Body of pancreas (tissue), 4 donors: Measurements from ENCODE around the gene EPHB2. TPM values are rescaled to one million over a fixed set of nuclear protein-coding genes. Genes with fewer than 3 reads are reported as not detected.

Experiments
- ATAC-seq: fragments of 150-250 bp; one replicate; pipeline ENCODE4 v1.9.1; 2016
- DNase-seq, 4 donors: peaks; one replicate each; pipeline ENCODE4 v3.0.0-alpha.2; 2019
- H3K27ac ChIP-seq, 4 donors: fragments of 200-600 bp; sonication (generic); 1 replicate in 3 of 4; 2 replicates in 1 of 4; pipeline versions ENCODE4 v1.5.1 to v1.6.1; 2016 to 2019; ENCODE audit warnings: mild to moderate bottlenecking in 1 of 4, mixed read lengths in 1 of 4, moderate library complexity in 1 of 4
- H3K27me3 ChIP-seq, 2 donors: fragments of 200-600 bp; sonication (generic); one replicate each; pipeline ENCODE4 v1.6.0; 2016; ENCODE audit warnings: mild to moderate bottlenecking in 1 of 2
- H3K36me3 ChIP-seq, 2 donors: fragments of 200-600 bp; sonication (generic); replicated peaks in 1 of 2; 2 replicates each; pipeline ENCODE4 v1.5.1; 2016; ENCODE audit warnings: low read depth in 2 of 2; ENCODE audit not compliant: insufficient read depth in 1 of 2
- H3K4me1 ChIP-seq: fragments of 200-600 bp; sonication (generic); one replicate; pipeline ENCODE4 v1.6.0; 2016
- H3K4me3 ChIP-seq, 2 donors: fragments of 200-600 bp; sonication (generic); 1 replicate in 1 of 2; 2 replicates in 1 of 2; pipeline ENCODE4 v1.5.1; 2016 to 2019
- H3K9me3 ChIP-seq, 3 donors: fragments of 200-600 bp; sonication (generic); 1 replicate in 2 of 3; 2 replicates in 1 of 3; pipeline ENCODE4 v1.5.1; 2016
- POLR2A ChIP-seq, 3 donors: fragments of 450-650 bp; IDR thresholded peaks; one replicate each; pipeline ENCODE4 v1.6.1; 2016; ENCODE audit warnings: antibody characterized with exemption in 3 of 3, mild to moderate bottlenecking in 2 of 3
- WGBS, 2 donors: methylation state at CpG; one replicate each; pipeline ENCODE4 v1.1.5; 2017; 5-methylcytosine and 5-hydroxymethylcytosine counted together
- intact Hi-C: fragments of 100-400 bp; cut with DNase I; formaldehyde crosslinking; loops from one replicate; pipeline ENCODE4 v1.15.1; 2023
- total RNA-seq, 2 donors: library from RNA; depleted of rRNA; stranded (reverse); fragments of >200 nt; gene quantifications; one replicate each; pipeline ENCODE4 v1.1.0, GENCODE V29; 2016
- TF ChIP-seq, protein P1 (sequence below), 7 experiments: fragments of 450-650 bp in 4 of 7; fragments of 200-600 bp in 3 of 7; sonication (generic) in 3 of 7; IDR thresholded peaks; one replicate each; pipeline ENCODE4 v1.5.1; 2016 to 2019; ENCODE audit warnings: antibody characterized with exemption in 7 of 7

The EPHB2 gene
- total RNA-seq, 2 donors from 2014 or later, result 2.9 to 7.9 TPM

- Histone ChIP-seq H3K4me1 (peaks cover 45% of the 10 kb centered on the region), H3K4me3 (no peak overlapping the region), H3K27me3 (no peaks in the 10 kb centered on the region), H3K36me3 (no peaks in the 10 kb centered on the region), H3K9me3 (no peaks in the 10 kb centered on the region), H3K27ac (peak overlapping the region in 3 of 4 donors; percentile 10 to 82 (median 65))
- intact Hi-C loops, result no loop called here
- DNase-seq (no peak), ATAC-seq (no peak)
- WGBS, 2 donors, result 93 to 94% methylated on average over 5 of the region's 5 CpGs
- no peak for TF ChIP-seq POLR2A (IDR thresholded peaks at IDR 0.05)
- TF ChIP-seq, protein P1, sequence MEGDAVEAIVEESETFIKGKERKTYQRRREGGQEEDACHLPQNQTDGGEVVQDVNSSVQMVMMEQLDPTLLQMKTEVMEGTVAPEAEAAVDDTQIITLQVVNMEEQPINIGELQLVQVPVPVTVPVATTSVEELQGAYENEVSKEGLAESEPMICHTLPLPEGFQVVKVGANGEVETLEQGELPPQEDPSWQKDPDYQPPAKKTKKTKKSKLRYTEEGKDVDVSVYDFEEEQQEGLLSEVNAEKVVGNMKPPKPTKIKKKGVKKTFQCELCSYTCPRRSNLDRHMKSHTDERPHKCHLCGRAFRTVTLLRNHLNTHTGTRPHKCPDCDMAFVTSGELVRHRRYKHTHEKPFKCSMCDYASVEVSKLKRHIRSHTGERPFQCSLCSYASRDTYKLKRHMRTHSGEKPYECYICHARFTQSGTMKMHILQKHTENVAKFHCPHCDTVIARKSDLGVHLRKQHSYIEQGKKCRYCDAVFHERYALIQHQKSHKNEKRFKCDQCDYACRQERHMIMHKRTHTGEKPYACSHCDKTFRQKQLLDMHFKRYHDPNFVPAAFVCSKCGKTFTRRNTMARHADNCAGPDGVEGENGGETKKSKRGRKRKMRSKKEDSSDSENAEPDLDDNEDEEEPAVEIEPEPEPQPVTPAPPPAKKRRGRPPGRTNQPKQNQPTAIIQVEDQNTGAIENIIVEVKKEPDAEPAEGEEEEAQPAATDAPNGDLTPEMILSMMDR (IDR thresholded peaks at IDR 0.05), result no peak
These were observed 114.3 kb downstream of the EPHB2 start for GRCh38 chr1:22824975-22825374.

GRCh38 chr1:22825486-22826189, 115.0 kb downstream of the EPHB2 start:
- no peak for DNase-seq
- TF ChIP-seq POLR2A (IDR thresholded peaks at IDR 0.05), result no peak
- TF ChIP-seq, protein P1 (IDR thresholded peaks at IDR 0.05), result no peak
- Histone ChIP-seq H3K27me3 (no peaks in the 10 kb centered on the region), H3K27ac (peak overlapping the region in 3 of 4 donors; percentile 65 to 82 (median 73)), H3K4me3 (no peak overlapping the region), H3K36me3 (no peaks in the 10 kb centered on the region), H3K9me3 (no peaks in the 10 kb centered on the region), H3K4me1 (peaks cover 45% of the 10 kb centered on the region)
- WGBS, 2 donors, result 79% methylated on average over 4 of the region's 4 CpGs
- intact Hi-C loops, result no loop called here
- no peak for ATAC-seq

DNA sequence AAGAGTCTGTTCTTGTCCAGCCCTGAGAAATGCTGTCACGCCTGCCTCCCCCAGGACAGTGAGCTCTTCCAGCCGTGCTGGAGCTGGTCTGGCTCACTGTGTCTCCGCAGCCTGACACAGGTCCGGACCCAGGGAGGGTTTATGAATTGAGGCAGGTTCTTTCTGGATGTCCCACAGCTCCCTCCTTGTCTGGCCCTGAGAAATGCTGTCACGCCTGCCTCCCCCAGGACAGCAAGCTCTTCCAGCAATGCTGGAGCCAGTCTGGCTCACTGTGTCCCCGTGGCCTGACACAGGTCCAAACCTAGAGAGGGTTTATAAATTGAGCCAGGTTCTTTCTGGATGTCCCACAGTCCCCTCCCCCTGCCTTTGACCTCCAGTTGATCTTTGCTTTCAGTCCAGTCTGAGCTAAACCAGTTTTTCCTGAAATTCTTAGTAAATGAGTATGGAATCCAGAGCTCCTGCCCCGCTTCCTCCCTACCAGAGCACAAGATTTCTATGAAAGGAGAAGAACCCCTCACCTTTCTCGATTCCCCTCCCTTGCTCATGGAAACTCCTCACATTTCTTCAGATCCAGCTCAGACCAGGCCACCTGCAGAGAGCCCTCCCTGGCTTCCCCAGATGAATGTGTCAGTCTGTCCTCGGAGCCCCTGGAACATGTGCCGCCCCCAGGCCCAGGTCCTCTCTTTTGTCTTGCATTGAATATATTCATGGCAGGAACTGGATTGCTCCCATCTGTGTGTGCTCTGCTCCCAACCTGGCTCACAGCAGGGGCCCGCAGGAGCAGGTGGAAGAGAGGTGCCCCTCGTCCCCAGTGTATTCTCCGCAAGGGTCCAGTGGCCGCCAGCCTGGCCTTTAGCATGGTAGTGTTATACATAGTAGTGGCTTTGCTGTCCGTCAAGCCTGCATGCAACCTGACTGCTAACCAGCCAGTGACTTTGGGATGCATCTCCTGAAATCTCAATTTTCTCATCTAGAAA, 116.3 kb downstream of the EPHB2 start:
- DNase-seq, result peak; percentile 66 to 86 (median 77)
- Histone ChIP-seq H3K9me3 (no peaks in the 10 kb centered on the region), H3K27me3 (no peaks in the 10 kb centered on the region), H3K4me3 (no peak overlapping the region), H3K4me1 (peaks cover 45% of the 10 kb centered on the region), H3K36me3 (no peaks in the 10 kb centered on the region), H3K27ac (peak overlapping the region; percentile 23 to 82 (median 69))
- 45 to 52% methylated on average over 12 to 15 of the region's 15 CpGs for WGBS, 2 donors
- TF ChIP-seq POLR2A (IDR thresholded peaks at IDR 0.05), result peak in 2 of 3 donors; percentile 24 to 30
- TF ChIP-seq, protein P1 (IDR thresholded peaks at IDR 0.05), result no peak
- ATAC-seq, result peak; percentile 83
- intact Hi-C loops, result no loop called here

- WGBS, 2 donors, result 48 to 52% methylated on average over 9 of the region's 9 CpGs
- peak in 3 of 4 donors; percentile 33 to 45 (median 37) for DNase-seq
- TF ChIP-seq, protein P1 (IDR thresholded peaks at IDR 0.05), result no peak
- TF ChIP-seq POLR2A (IDR thresholded peaks at IDR 0.05), result no peak
- intact Hi-C loops, result no loop called here
- Histone ChIP-seq H3K9me3 (no peaks in the 10 kb centered on the region), H3K36me3 (no peaks in the 10 kb centered on the region), H3K27ac (peak overlapping the region; percentile 18 to 82 (median 69)), H3K4me1 (peaks cover 45% of the 10 kb centered on the region), H3K4me3 (no peak overlapping the region), H3K27me3 (no peaks in the 10 kb centered on the region)
- no peak for ATAC-seq
These were observed 117.2 kb downstream of the EPHB2 start for GRCh38 chr1:22827666-22828483.
